ENCODE measurements around the gene CLTRN.

The CLTRN gene

DNA sequence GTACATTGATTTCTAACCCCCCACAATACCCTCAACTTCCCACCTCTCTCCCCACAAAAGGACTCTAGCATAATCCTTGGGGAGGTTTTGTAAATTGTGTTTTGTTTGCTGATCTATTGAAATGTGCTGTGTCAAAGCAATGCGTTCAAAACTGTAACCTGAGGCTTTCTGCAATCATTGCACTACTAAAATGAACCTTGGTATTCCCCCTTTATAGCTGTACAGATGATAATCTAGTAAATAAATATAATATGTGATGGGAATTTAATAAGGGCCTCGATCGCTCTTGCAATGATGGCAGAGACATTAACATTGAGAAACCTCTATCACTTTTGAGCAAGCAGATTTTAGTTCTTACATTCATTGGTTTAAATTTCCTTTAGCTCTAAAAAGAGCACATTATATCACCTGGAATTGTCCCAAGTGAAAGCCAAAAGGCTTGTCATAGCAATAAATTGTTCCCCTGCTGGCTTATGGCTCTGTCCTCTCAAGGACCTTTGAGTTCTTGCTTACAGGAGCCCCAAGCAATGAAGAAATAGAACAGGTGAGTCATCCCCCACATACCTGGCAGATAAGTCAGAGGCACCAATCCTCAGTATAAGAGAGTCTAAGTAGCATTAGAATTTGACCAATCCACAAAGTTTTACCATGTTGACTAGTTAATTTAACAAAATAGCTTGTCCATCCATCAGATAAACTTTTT lies 45.4 kb downstream of the CLTRN start:
- H3K27me3 Mint-ChIP-seq (ENCODE audit: low read depth) = no peaks in the 10 kb centered on the region
- H3K36me3 Mint-ChIP-seq (ENCODE audit: low read depth) = no peaks in the 10 kb centered on the region

DNA sequence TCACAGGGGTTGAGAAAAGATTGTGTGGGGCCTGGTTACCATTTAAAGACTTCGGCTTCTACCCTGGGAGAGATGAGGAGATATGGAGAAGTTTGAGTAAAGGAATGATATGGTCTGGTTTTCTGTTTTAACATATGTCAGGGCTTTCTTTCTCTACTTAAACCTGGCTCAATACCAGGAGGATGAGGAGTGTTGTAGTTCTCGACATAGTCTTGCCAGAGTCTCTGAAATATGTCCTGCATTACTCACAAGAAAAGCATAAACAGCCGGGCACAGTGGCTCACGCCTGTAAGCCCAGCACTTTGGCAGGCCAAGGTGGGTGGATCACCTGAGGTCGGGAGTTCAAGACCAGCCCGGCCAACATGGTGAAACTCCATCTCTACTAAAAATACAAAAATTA lies 47.5 kb downstream of the CLTRN start:
- Mint-ChIP-seq H3K9me3 (no peaks in the 10 kb centered on the region), H3K4me1 (ENCODE audit: low read depth) (no peaks in the 10 kb centered on the region), H3K27me3 (ENCODE audit: low read depth) (no peaks in the 10 kb centered on the region), H3K27ac (no peak overlapping the region), H3K4me3 (no peak overlapping the region), H3K36me3 (ENCODE audit: low read depth) (no peaks in the 10 kb centered on the region)

More for the DNA sequence above, 45.4 kb downstream of the CLTRN start:
- H3K27ac Mint-ChIP-seq = no peak overlapping the region
- no peak overlapping the region for H3K4me3 Mint-ChIP-seq
- no peaks in the 10 kb centered on the region for H3K9me3 Mint-ChIP-seq
- H3K4me1 Mint-ChIP-seq (ENCODE audit: low read depth) = no peaks in the 10 kb centered on the region

DNA sequence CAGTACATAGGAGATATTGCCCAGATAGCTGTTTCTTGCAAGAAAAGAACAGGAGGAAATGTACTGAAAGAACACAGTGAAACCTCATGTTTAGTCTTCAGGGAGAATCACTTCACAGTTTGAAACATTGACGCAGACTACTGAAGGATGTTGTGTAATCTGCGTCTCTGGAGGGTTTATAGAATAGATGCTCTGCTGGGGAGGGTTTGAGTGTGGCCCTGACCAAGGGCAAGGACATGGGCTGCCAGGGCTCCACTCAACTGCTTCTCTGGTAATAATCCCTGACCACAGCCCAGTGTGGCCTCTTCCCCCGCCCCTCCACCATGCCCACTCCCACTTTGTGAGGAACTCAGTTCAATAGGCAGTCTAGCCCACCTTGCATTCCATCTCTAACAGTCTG lies 48.1 kb downstream of the CLTRN start:
- Mint-ChIP-seq H3K27me3 (ENCODE audit: low read depth) (no peaks in the 10 kb centered on the region), H3K4me1 (ENCODE audit: low read depth) (no peaks in the 10 kb centered on the region), H3K9me3 (no peaks in the 10 kb centered on the region), H3K4me3 (no peak overlapping the region), H3K27ac (no peak overlapping the region), H3K36me3 (ENCODE audit: low read depth) (no peaks in the 10 kb centered on the region)

- Mint-ChIP-seq H3K27ac (no peak overlapping the region), H3K4me3 (no peak overlapping the region), H3K36me3 (ENCODE audit: low read depth) (no peaks in the 10 kb centered on the region), H3K9me3 (no peaks in the 10 kb centered on the region), H3K4me1 (ENCODE audit: low read depth) (no peaks in the 10 kb centered on the region), H3K27me3 (ENCODE audit: low read depth) (no peaks in the 10 kb centered on the region)
Measured at GRCh38 chrX:15607067-15607466, 57.5 kb downstream of the CLTRN start.

GRCh38 chrX:15606136-15606535 lies 58.5 kb downstream of the CLTRN start:
- H3K27ac Mint-ChIP-seq = no peak overlapping the region
- no peaks in the 10 kb centered on the region for H3K27me3 Mint-ChIP-seq (ENCODE audit: low read depth)
- no peaks in the 10 kb centered on the region for H3K36me3 Mint-ChIP-seq (ENCODE audit: low read depth)
- H3K9me3 Mint-ChIP-seq = no peaks in the 10 kb centered on the region
- no peak overlapping the region for H3K4me3 Mint-ChIP-seq
- H3K4me1 Mint-ChIP-seq (ENCODE audit: low read depth) = no peaks in the 10 kb centered on the region

DNA sequence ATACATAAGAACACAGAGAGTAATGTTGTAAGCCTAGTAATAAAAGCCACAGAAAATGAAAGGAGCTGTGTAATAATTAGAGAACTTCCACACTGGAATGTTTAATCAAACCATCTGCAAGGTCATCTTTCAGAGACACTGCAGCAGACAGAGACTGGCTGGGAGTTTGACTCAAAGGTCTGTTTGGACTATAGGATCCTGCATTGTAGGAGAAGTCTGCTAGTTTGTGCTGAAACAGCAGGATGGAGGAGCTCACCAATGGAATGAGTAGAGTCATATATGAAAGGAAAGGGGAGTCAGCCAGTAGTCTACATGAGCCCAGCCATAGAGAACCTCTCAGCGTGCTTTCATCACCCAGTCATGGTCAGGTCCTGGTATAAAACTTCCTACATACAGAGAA lies 59.4 kb downstream of the CLTRN start:
- H3K9me3 Mint-ChIP-seq = no peaks in the 10 kb centered on the region
- H3K4me1 Mint-ChIP-seq (ENCODE audit: low read depth) = no peaks in the 10 kb centered on the region
- no peaks in the 10 kb centered on the region for H3K36me3 Mint-ChIP-seq (ENCODE audit: low read depth)
- no peak overlapping the region for H3K27ac Mint-ChIP-seq
- no peak overlapping the region for H3K4me3 Mint-ChIP-seq
- H3K27me3 Mint-ChIP-seq (ENCODE audit: low read depth) = no peaks in the 10 kb centered on the region

- H3K4me3 Mint-ChIP-seq = no peak overlapping the region
- H3K27me3 Mint-ChIP-seq (ENCODE audit: low read depth) = no peaks in the 10 kb centered on the region
- H3K27ac Mint-ChIP-seq = no peak overlapping the region
- H3K36me3 Mint-ChIP-seq (ENCODE audit: low read depth) = no peaks in the 10 kb centered on the region
- H3K9me3 Mint-ChIP-seq = no peaks in the 10 kb centered on the region
- no peaks in the 10 kb centered on the region for H3K4me1 Mint-ChIP-seq (ENCODE audit: low read depth)
Measured at GRCh38 chrX:15602761-15603160, 61.8 kb downstream of the CLTRN start.

DNA sequence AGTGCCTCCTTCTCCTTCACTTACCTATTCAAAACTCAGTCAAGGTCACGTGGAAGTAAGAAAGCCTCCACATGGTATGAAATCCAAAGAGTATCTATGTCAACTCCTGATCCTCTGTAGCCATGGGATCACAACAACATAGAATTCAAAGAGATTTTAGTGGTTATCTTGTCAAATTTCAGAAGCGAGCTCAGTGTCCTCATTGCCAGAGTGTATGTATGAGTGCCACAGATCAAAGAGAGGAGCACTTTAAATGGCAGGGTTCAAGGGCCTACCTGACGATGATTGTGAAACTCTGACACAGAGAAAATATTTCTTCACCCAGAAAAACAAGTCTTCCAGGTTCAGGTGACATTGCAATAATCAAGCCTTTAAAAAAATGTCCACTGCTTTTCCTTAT lies 62.7 kb downstream of the CLTRN start:
- Mint-ChIP-seq H3K27ac (no peak overlapping the region), H3K4me1 (ENCODE audit: low read depth) (no peaks in the 10 kb centered on the region), H3K27me3 (ENCODE audit: low read depth) (no peaks in the 10 kb centered on the region), H3K36me3 (ENCODE audit: low read depth) (no peaks in the 10 kb centered on the region), H3K9me3 (no peaks in the 10 kb centered on the region), H3K4me3 (no peak overlapping the region)

- Mint-ChIP-seq H3K27me3 (ENCODE audit: low read depth) (no peaks in the 10 kb centered on the region), H3K4me1 (ENCODE audit: low read depth) (no peaks in the 10 kb centered on the region)
Measured at GRCh38 chrX:15600745-15601144, 63.9 kb downstream of the CLTRN start, which contains the start of gene ACE2. Gene ACE2, minus strand, starts transcription at chrX:15600960. Its CDS starts 49 bp downstream, at chrX:15600911.

GRCh38 chrX:15600049-15600448 lies 64.6 kb downstream of the CLTRN start:
- no peaks in the 10 kb centered on the region for H3K36me3 Mint-ChIP-seq (ENCODE audit: low read depth)
- no peaks in the 10 kb centered on the region for H3K27me3 Mint-ChIP-seq (ENCODE audit: low read depth)
- no peak overlapping the region for H3K4me3 Mint-ChIP-seq
- no peaks in the 10 kb centered on the region for H3K9me3 Mint-ChIP-seq
- no peak overlapping the region for H3K27ac Mint-ChIP-seq
- no peaks in the 10 kb centered on the region for H3K4me1 Mint-ChIP-seq (ENCODE audit: low read depth)

More at GRCh38 chrX:15600745-15601144, 63.9 kb downstream of the CLTRN start, which contains the start of gene ACE2:
- no peaks in the 10 kb centered on the region for H3K9me3 Mint-ChIP-seq
- H3K27ac Mint-ChIP-seq = no peak within 1 kb of the TSS
- no peak within 1 kb of the TSS for H3K4me3 Mint-ChIP-seq
- H3K36me3 Mint-ChIP-seq (ENCODE audit: low read depth) = no peaks in the 10 kb centered on the region

DNA sequence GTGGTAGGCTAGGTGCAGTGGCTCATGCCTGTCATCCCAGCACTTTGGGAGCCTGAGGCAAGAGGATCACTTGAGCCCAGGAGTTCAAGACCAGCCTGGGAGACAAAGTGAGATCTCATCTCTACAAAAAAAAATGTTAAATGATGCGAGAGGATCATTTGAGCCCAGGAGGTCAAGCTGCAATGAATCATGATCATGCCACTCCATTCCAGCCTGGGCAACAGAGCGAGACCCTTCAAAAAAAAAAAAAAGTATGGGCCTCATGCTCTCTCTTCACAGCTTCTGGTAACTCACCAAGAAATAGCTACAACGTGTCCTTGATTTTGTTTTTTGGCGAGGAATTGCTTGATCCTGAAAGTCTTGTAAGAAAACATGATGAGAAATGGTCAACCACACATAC lies 65.1 kb downstream of the CLTRN start:
- no peak overlapping the region for H3K27ac Mint-ChIP-seq
- no peaks in the 10 kb centered on the region for H3K36me3 Mint-ChIP-seq (ENCODE audit: low read depth)
- H3K27me3 Mint-ChIP-seq (ENCODE audit: low read depth) = no peaks in the 10 kb centered on the region
- H3K9me3 Mint-ChIP-seq = no peaks in the 10 kb centered on the region
- H3K4me3 Mint-ChIP-seq = no peak overlapping the region
- H3K4me1 Mint-ChIP-seq (ENCODE audit: low read depth) = no peaks in the 10 kb centered on the region

GRCh38 chrX:15598026-15598425 lies 66.6 kb downstream of the CLTRN start:
- Mint-ChIP-seq H3K4me1 (ENCODE audit: low read depth) (no peaks in the 10 kb centered on the region), H3K27me3 (ENCODE audit: low read depth) (no peaks in the 10 kb centered on the region), H3K27ac (no peak overlapping the region)

GRCh38 chrX:15594371-15594770 lies 70.2 kb downstream of the CLTRN start:
- H3K4me3 Mint-ChIP-seq = no peak overlapping the region
- H3K9me3 Mint-ChIP-seq = no peaks in the 10 kb centered on the region
- H3K27me3 Mint-ChIP-seq (ENCODE audit: low read depth) = peaks cover 5% of the 10 kb centered on the region
- no peaks in the 10 kb centered on the region for H3K36me3 Mint-ChIP-seq (ENCODE audit: low read depth)
- H3K27ac Mint-ChIP-seq = no peak overlapping the region
- H3K4me1 Mint-ChIP-seq (ENCODE audit: low read depth) = no peaks in the 10 kb centered on the region

More at GRCh38 chrX:15598026-15598425, 66.6 kb downstream of the CLTRN start:
- Mint-ChIP-seq H3K36me3 (ENCODE audit: low read depth) (no peaks in the 10 kb centered on the region), H3K4me3 (no peak overlapping the region), H3K9me3 (no peaks in the 10 kb centered on the region)

DNA sequence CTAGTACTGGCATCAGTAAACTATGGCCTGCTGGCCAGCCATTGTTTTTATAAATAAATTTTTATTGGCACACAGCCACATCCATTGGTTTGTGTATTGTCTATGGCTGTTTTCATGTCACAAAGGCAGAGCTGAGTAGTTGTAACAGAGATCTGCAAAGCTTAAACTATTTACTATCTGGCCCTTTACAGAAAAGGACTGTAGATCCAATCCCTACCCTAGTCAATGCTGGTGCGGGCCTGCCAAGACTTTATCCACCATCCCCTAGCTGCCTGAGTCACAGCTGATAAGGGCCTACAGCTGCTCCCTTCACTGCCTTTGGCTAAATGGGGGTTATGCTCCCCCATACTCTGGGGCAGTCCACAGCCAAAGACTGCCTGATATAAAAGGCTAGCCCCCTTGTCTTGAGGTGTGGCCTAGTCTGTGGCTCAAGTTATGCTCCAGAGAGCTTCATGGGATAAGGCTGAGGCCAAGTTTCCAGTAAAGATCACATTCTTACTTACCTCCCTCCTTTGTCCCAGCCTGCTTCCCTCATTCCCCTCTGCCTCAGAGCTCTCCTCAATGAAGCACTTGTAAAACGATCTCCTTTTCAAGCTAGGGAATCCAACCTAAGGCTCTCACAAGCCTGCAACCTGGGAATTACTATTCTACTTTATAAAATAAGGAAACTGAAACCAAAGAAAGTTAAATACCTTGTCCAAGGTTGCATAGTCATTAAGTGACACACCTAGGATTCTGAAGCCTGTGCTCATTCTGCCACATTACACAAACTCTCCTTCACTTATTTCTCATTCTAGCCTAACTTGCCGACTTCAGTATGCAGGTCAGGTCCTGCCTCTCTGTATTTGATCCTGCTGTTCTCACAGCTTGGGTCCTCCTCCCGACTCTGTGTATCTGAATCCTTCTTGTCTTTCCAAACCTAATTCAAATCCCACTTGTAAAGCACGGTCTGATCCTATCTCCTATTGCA lies 84.5 kb downstream of the CLTRN start:
- Mint-ChIP-seq H3K27me3 (ENCODE audit: low read depth) (no peaks in the 10 kb centered on the region), H3K36me3 (ENCODE audit: low read depth) (no peaks in the 10 kb centered on the region), H3K4me1 (ENCODE audit: low read depth) (no peaks in the 10 kb centered on the region), H3K4me3 (no peak overlapping the region), H3K9me3 (no peaks in the 10 kb centered on the region), H3K27ac (no peak overlapping the region)
